Stimulated activated CD8-positive, alpha-beta memory T cell treated with anti-CD3 and anti-CD28 coated beads, Interleukin-4, amount 100 ng/mL, for 1 hour (primary cell): ENCODE measurements around the gene UMODL1.

Experiments
- DNase-seq, 2 donors: peaks; one replicate each; pipeline ENCODE4 v3.0.0-alpha.2; 2020; ENCODE audit warnings: low read depth in 2 of 2, low spot score in 1 of 2

UMODL1 gene

DNA sequence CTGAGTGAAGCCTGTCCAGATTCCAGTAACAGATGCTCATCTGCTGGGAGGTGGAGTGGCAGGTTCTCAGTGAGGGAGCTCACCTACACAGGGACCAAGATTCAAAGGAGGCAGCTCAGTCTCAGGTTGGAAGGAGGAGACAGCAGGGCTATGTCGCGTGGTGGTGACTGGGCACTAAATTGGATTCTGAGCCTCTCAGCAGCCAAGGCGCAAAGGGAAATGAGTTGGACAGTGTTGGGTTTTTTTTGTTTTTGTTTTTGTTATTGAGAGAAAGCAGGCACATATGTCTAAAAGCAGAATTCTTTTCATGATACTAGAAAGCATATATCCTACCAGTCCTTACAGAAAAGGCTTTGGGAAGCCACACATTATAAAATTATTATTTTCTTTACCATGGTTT lies 26.2 kb downstream of the UMODL1 start:
- DNase-seq = no peak

DNA sequence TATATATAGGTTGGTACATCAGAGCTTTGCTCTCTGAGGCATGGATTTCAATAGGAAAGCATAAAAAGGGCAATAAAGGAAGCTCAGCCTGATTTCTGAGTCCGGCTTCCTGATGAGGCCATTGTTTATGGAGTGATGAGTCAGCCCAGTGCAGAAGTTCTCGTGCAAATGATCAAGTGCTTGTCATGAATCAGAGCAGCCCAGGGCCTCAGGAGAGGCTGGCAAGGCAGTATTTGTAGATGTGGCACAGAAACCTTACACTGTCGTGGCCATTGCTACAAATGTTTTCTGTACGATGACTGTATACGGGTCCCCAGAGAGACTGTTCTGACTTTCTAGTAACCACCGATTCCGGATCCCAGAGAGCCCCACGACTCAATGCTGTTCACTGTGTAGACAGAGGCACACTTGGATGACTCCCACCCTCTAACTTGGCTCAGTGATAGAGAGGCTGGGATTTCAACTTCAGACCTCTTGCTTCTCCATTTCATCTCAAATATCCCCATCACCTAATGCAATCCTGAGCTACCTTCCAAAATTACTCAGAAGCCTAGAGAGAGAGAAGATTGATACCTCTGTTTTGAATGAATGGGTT lies 26.8 kb downstream of the UMODL1 start:
- no peak for DNase-seq

DNA sequence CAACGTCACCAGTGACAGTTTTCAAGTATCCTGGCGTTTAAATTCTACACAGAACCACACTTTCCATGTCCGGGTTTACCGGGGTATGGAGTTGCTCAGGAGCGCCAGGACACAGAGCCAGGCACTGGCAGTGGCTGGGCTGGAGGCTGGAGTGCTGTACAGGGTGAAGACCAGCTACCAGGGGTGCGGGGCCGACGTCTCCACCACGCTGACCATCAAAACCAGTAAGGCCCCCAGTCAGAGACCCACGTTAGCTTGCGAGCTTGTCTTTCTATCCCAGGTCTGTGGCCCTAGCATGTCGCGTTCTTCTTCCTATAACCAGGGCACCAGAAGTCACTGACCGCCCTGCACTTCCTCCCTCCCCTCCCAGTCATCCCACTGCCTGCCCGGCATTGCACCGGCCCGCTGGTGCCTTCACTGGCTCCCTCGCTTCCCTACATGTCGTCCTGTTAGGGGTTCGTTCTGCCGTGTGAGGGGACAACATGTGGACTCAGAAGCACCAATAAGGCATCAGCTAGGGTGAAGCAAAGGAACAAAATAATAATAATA lies 27.9 kb downstream of the UMODL1 start:
- no peak for DNase-seq

DNA sequence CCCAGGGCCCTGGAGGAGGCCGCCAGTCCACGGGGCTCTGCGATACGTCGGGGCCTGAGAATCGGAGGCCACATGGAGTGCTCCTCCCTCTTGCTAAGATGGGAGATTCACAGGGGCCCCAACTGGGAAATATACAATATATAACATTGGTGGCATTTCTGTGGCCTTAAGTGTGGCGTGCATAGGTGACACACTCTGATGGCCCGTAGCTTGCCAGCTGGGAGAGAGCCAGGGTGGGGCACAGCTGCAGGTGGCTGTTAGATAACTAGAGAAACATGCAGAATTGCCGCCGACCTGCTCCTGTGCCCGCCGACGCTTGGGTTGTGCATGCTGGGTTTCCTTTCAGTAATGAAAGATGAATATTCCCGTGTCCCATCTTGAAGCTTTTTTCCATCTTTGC lies 30.1 kb downstream of the UMODL1 start:
- no peak for DNase-seq

DNA sequence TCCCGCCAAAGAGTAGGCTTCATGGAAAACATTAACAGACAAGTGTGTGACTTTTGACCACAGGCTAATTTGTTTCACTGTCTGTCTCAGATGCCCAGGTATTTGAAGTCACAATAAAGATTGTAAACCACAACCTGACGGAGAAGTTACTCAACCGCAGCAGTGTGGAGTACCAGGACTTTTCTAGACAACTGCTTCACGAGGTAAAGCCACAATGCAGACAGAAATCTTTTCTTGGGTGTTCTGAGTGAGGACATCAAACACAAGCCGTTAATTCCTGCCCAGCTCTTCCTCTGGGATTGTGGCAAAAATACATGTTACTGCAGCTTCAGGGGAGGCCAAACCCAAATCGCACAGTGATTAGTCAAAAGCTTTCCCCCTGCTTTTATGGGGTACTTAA lies 31.0 kb downstream of the UMODL1 start:
- no peak for DNase-seq

DNA sequence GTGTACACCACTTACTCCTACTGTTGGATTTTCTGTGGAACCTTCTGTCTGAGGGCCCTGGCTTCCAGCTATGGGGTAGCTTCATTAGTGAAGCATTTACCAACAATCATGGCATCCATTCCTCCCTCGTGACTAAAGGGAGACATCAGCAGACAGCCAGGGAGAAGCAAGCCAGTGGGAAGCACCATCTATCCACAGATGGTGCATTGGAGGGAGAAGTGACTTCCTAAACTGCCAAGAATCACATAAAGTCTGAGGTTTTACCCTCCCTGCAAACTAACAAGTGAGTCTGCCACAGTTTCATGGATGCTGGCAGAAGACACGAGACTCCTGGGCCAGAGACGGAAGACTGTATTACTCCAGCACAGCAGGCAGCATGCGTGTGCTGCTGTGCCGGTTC lies 31.4 kb downstream of the UMODL1 start:
- no peak for DNase-seq

DNA sequence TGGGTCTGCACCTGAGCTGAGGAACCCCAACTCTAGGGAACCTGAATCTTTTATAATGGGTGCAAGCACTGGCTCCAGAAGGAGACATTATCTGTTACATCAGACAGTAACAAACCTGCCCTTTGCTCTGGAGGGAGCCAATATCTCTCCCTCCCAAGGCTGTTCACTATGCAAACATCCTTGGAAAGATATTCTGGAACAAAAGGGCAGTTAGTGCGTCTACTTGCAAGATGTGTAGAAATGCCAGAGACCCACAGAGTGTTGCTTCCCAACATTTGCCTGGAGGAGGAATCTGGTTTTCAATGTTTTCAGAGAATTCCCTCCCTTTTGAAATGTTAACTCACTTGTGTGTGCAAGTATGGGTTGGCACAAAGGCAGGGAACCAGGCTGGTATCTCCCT lies 31.9 kb downstream of the UMODL1 start:
- DNase-seq = no peak

DNA sequence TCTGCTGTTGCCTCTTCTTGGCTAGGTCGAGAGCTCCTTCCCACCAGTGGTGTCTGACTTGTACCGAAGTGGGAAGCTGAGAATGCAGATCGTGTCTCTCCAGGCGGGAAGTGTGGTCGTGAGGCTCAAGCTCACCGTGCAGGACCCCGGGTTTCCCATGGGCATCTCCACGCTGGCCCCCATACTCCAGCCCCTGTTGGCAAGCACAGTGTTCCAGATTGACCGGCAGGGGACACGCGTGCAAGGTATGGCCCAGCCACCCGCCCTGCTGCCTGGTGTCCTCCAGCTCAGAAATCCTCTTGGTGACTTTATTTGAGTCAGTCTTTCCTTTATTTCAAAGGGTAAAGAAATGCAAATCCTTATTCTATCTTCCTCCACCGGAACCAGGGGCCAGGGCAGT lies 32.7 kb downstream of the UMODL1 start:
- no peak for DNase-seq

DNA sequence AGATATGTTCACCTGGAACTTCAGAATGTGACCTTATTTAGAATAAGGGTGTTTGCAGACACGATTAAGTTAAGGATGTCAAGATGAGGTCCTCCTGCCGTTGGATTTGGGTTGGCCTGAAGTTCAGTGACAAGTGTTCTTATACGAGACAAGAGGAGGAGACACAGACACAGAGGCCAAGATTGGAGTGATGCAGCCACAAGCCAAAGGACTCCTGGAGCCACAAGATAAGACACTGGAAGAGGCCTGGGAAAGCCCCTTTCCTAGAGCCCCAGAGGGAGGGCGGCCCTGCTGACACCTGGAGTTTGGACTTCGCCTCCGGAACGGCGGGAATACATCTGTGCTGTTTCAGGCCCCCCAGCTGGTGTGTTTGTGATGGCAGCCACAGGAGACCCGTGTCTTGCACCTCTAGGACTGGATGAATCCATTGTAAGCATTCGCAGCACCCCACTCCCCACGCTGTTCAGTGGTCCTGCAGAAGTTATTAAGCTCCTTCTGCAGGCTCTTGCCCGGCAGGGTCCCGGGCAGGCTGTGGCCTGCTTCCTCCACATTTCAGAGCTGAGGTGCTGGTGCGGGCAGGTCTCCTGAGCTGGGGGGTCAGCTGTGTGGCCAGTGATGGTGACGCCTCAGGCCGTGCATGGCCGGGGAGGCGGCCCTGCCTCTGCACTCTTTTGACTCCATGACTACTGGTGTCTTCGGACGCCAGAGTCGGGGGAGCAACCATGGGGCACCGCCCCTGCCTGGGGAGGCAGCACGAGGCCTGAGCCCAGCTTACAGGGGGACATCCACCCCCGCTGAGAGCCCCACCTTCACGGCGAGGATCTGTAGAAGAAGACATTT lies 34.6 kb downstream of the UMODL1 start:
- DNase-seq = no peak

DNA sequence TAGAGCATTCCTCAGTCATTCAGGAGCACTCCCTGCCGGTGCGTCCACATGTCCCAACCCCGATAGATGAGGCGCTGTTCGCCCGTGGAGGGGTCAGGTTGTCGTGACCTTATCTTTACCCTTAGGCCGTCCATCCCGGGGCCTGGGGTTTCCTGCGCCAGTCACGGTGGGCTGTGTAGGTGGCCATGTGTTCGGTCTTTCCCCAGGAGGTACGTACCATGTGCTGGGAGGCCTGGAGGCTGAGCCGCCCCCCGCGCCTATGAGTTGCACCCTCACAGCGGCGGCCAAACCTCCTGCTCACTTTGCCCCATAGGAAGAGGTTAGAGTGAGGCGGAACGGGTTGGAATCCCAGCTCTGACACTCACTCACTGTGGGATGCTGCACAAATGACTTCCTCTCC lies 35.3 kb downstream of the UMODL1 start:
- DNase-seq = no peak

DNA sequence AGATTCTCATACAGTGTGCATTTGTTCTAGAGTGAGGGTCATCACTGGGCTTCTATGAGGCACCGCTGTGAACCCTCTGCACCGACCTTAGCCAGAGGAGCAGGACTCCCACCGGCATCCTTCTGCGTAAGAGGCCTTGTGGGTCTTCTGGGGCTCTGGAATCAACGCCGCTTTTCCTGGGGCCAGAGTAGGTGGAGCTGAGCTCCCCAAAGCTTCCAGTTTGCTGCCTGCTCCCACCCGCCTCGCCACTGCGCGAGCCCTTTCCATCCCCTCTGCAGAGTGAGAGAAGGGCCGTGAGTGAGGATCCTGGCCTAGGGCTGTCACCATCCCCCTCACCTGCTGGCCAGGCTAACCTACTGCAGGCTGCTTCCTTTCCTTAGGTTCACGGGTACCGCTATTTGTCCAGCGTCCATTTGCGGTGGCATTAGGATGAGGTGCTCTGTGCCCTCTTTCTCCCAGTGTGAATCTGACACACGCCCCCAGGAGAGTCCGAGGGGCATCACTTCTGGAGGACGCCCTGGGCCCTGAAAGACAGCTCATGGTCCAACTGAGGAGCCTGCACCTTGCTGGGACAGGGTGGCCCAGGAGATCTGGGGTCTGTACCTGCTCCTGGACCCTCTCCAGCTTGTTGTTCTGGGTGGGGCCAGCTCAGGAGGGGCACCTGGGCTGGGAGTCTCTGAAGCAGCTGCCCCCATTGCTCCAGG lies 36.2 kb downstream of the UMODL1 start:
- DNase-seq = no peak

DNA sequence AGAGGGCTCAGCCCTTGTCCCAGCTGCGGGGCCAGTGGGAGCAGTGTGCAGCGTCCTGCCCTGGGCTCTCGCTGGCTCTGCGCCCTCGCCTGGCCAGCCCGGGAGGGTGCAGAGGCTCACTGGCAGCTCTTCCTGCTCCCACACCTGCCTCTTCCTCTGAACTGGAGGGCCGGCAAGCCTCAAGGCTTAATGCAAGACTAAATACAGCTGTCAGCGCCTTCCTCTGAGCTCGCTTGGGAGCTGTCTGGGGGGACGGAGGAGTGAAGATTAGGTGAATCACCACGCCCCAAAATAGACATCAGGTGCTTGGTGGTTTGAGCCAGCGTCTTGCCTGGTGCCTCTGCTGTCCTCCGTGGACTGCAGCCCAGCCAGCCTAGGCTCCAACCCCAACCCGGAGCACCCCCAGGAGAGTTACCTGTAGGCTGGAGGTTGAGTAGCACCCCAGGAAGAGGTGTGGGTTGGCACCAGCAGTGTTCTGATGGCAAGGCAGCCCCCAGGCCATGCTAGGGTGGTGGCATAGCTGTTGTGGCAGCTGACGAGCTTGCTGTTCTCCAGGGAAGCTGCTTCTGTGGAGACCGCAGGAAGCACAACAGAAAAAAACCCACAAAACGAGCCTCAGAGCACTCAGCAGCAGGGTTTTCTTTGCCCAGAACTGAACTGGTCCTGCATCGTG lies 36.9 kb downstream of the UMODL1 start:
- peak; percentile 16 to 38 for DNase-seq

DNA sequence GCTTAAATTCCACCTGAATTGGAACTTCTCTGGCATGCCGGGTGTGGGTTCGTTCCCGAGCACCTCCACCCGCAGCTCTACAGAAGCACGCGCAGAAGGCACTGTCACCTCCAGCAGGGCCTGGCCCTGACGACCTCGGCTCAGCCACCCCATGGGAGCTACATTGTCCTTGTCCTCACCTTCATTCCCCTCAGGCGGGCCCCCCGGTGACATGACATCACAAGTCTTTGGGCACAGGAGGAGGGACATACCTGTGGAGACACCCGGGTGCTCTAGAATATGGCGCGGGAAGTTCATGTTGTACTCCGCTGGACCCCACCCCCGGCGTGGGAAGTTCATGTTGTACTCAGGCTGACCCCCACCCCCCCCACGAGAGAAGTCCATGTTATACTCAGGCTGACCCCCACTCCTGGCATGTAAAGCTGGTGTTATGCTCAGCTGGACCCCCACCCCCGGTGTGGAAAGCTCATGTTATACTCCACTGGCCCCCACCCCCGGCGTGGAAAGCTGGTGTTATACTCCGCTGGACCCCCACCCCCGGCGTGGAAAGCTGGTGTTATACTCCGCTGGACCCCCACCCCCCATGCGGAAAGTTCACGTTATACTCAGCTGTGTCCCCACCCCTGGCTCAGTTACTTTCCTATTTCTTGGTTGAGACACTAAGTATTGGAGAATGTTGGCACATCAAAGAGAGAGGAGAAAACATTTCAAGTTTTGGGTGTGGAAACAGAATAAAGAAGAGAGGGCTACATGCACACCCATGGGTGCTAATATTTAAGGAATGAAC lies 37.6 kb downstream of the UMODL1 start:
- no peak for DNase-seq

DNA sequence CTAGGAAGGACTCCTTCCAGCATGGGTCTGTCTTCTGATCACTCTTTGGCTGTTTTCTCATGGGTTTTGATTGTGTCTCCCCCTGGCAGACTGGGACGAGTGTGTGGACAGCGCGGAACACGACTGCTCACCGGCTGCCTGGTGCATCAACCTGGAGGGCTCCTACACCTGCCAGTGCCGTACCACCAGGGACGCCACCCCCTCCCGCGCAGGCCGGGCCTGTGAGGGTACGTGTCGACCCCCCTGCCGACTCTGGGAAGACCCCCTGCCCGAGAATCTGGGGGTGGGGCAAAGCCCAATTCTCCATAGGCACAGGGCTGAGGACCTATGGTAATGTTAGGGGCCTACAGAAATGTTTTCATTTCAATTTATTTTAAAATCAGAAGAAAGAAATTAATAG lies 38.4 kb downstream of the UMODL1 start:
- DNase-seq = no peak

DNA sequence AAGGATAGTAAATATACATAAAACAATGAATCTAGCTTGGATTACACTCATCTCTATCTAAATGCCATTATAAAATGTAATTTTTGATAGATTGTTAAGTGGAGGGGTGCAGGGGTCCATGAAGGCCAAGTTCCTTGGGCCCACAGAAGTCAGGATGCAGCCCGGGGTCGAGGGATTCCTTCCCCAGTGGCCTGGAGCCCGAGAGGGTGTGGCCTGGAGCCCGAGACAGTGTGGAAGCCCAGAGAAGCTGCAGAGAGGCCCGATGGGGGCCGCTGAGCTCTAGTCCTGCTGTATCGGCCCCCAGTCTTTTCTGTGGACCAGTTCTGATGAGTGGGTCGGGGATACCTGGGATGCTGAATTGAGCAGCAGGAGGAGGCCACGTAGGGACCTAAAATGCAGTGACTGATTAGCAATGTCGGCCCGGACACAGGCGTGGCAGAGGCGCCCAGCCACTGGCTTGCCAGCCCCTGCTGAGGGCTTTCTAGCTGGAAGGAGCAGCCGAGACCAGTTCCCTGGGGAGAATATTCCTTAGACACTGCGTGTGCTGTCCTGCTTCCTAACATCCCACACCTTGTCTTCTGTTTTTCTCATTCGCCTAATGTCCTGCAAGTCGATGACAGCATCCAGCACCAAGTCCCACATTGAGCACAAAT lies 38.9 kb downstream of the UMODL1 start:
- DNase-seq = no peak

DNA sequence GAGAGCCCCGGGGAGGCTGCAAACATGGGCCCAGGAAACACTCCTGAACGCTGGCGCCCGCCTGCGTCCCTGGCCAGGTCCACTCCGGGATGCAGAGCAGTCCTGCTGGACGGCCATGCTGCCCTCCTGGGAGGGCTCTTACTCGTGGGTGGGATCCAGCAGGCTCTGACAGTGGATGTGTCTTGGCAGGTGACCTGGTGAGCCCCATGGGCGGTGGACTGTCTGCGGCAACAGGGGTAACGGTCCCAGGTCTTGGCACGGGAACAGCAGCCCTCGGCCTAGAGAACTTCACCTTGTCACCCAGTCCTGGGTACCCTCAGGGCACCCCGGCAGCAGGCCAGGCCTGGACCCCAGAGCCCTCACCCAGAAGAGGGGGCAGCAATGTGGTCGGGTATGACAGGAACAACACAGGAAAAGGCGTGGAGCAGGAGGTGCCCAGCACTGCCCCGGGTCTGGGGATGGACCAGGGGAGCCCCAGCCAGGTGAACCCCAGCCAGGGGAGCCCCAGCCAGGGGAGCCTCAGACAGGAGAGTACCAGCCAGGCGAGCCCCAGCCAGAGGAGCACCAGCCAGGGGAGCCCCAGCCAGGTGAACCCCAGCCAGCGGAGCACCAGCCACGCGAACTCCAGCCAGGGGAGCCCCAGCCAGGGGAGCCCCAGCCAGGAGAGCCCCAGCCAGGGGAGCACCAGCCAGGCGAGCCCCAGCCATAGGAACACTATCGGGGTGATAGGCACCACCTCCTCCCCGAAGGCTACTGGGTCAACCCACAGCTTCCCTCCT lies 39.8 kb downstream of the UMODL1 start:
- no peak for DNase-seq

DNA sequence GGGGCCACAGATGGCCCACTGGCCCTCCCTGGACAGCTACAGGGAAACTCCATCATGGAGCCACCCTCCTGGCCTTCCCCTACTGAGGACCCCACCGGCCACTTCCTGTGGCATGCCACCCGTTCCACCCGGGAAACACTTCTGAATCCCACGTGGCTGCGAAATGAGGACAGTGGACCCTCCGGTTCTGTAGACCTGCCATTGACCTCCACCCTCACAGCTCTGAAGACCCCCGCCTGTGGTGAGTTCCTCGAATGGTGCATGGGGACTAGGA lies 40.3 kb downstream of the UMODL1 start:
- no peak for DNase-seq

DNA sequence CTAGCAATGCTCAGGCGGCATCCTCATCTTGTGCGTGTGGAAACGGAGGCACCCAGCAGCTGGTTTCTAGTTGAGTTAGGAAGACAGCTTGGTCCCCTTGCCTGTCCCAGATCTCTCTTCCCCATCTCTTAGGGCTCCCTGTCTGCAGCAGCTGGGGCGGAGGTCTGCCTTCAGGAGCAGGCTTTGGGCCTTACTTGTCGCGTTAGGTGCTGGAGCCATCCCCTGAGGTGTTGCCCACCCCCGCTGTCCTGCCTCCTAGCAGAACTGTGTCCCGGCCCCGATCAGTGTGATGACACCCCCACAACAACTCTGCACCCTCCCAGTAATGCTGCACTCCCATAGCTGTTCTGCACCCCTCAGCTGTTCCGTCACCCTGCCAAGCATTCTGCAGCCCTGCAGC lies 40.7 kb downstream of the UMODL1 start:
- no peak for DNase-seq

DNA sequence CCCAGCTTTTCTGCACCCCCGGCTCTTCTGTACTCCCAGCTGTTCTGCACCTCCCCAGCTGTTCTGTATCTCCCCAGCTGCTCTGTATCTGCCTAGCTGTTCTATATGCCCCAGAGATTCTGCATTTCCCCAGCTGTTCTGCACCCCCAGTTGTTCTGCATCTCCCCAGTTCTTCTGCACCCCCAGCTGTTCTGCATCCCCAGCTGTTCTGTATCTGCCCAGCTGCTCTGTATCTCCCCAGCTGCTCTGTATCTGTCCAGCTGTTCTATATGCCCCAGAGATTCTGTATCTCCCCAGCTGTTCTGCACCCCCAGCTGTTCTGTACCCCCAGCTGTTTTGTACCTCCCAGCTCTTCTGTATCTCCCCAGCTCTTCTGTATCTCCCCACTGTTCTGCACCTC lies 41.1 kb downstream of the UMODL1 start:
- no peak for DNase-seq

DNA sequence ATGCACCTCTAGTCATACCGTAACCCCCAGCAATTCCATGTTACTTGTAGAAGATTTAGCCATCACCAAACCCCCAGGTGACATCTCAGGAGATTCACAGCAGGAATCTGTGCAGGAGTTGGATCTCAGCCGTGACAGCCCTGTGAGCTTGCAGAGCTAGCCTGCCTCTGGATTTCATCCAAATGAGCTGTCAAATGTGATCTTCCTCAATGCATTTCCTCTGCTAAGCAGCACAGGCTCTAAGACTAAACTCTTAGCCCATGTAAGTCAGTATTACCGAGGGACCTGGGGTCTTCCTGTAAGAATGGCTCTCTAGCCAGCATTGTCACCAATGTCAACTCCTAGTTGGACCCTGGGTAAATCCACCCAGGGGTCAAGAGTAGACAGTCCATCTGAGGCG lies 41.7 kb downstream of the UMODL1 start:
- no peak for DNase-seq
